GM10266 (cell line): Measurements from ENCODE around the gene NADK.

Experiments used
- DNase-seq: peaks from one replicate; pipeline ENCODE4 v3.0.0; 2012; ENCODE audit errors: extremely low spot score
- CTCF ChIP-seq: IDR thresholded peaks from 2 replicates; pipeline ENCODE4 v1.5.1; 2012; ENCODE audit warnings: mild to moderate bottlenecking, low read depth; ENCODE audit not compliant: control insufficient read depth, insufficient read depth; ENCODE audit errors: missing control alignments

The NADK gene

GRCh38 chr1:1757422-1758058 is 20.7 kb downstream of the NADK start:
- no peak for DNase-seq
- TF ChIP-seq CTCF, result no peak

DNA sequence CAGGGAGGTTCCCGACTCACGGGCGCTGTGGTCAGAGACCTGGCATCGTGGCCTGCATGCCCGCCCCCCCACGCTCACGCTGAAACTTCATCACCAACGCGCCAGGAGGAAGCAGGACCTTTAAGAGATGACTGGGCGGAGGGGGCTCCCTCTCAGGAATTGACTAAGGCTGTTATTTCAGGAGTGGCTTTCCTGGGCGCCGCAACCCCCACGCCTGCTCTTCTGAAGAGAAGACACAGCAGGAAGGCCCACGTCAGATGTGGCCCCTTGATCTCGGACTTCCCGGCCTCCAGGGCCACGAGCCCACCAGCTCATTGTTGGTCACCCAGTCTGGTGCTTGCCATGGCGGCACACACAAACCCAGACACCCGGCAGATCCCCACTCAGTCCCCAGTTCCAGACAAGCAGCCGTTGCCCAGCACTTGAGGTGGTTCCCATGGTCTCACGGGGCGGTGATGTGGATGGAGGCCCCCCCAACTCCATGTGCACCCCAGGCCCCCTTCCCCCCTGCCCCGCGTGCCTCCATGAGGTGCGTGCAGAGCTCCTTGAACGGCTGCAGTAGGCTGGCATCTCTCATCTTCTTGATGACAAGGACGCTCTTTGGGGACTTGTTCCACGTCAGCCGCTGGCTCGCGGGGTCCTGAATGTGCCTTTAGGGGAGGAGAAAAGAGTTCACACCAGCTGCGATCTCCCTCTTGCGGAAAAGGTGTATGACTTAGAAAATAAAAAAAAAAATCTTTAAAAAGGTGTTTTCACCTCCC is 21.4 kb downstream of the NADK start:
- no peak for TF ChIP-seq CTCF
- DNase-seq, result peak; percentile 23

GRCh38 chr1:1755852-1756251 is 22.4 kb downstream of the NADK start:
- no peak for DNase-seq
- TF ChIP-seq CTCF, result no peak

DNA sequence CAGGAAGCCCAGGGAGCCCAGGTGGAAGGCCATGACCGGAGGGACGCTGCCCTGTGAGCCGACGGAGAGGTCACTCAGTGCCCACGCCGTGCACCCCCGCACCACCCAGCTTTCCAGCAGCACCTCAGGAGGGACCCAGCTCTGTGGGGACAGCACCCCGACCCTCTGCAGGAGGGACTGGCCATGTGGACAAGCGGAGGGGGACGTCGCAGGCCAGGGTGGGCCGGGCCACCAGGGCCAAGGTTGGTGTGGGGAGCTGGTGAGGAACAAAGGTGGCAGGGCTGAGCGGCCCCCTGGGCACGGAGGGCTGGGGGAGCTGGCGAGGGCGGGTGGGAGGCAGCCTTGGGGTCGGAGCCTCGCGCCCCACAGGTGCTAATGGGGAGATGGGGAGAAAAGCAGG is 22.8 kb downstream of the NADK start:
- TF ChIP-seq CTCF, result no peak

DNA sequence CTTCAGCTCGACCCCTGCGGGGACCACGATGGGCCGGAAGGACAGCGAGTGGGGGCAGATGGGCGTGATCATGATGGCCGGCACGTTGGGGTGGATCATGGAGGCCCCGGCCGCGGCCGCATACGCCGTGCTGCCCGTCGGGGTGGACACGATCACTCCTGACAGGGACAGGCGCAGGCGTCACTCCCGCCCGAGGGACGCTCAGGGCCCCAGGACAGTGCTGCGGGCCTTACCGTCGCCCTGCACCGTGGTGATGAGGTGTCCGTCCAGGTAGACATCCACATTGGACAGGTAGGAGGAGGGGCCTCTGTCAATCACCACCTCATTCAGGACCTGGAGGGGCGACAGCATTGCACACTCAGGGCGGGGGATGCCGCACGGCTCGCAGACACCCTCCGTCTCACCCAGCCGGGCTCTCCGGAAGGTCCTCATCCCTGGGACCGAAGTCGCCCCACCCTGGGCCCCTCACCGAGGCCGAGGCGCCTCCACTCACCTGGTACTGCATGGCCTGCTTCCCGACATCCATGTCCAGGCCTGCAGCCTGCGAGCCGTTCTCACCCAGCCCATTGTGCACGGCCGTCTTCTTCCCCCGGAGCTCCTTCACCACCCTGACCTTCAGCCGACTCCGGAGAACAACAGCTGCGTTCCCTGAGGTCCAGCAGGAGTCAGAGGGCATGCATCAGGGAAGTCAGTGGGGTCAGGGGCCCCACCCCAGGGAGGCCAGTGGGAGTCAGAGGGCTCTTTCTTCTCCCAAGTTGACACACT is 24.0 kb downstream of the NADK start:
- peak; percentile 20 for DNase-seq
- no peak for TF ChIP-seq CTCF

More for the DNA sequence above, 22.8 kb downstream of the NADK start:
- peak; percentile 10 for DNase-seq

DNA sequence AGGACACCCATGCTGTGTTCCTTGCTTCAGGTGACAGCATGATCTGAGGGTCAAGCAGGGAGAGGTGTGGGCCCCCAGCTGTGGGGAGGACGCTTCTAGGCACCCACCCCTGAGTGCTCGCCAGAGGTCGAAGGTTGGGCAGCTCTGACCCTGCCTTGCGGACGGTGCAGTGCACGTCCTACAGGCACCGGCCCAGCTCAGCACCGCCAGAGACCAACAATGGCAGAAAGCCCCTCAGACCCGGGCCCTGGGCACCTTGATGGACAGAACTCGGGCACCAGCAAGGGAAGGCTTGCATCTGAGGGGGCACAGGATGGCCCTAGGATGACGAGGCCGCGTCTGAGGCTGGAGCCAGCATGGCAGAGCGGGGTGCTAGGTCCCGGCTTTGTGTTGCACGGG is 24.7 kb downstream of the NADK start:
- TF ChIP-seq CTCF, result no peak
- DNase-seq, result peak; percentile 17
